Ishikawa (cell line): Measurements from ENCODE around the gene WDR82.

Experiments used
- CEBPB ChIP-seq: IDR thresholded peaks from 2 replicates; pipeline ENCODE4 v1.6.1; 2012
- CREB1 ChIP-seq: IDR thresholded peaks from 2 replicates; pipeline ENCODE4 v1.6.1; 2012; ENCODE audit warnings: low read depth
- EGR1 ChIP-seq: IDR thresholded peaks from 2 replicates; pipeline ENCODE4 v1.6.1; 2012
- EP300 ChIP-seq: IDR thresholded peaks from 2 replicates; pipeline ENCODE4 v1.6.1; 2012; ENCODE audit warnings: borderline replicate concordance
- FOXM1 ChIP-seq: IDR thresholded peaks from 2 replicates; pipeline ENCODE4 v1.6.1; 2012; ENCODE audit warnings: low read depth, borderline replicate concordance
- MAX ChIP-seq: IDR thresholded peaks from 2 replicates; pipeline ENCODE4 v1.6.1; 2012
- NFIC ChIP-seq: IDR thresholded peaks from 2 replicates; pipeline ENCODE4 v1.6.1; 2012
- RAD21 ChIP-seq: IDR thresholded peaks from 2 replicates; pipeline ENCODE4 v1.6.1; 2012; ENCODE audit warnings: low read depth
- REST ChIP-seq: IDR thresholded peaks from 2 replicates; pipeline ENCODE4 v1.6.1; 2012; ENCODE audit warnings: low read depth, mild to moderate bottlenecking
- TAF1 ChIP-seq: IDR thresholded peaks from 2 replicates; pipeline ENCODE4 v1.6.1; 2012; ENCODE audit warnings: low read depth, mild to moderate bottlenecking
- TCF12 ChIP-seq: IDR thresholded peaks from 2 replicates; pipeline ENCODE4 v1.6.1; 2012; ENCODE audit warnings: low read depth
- TEAD4 ChIP-seq: IDR thresholded peaks from 2 replicates; pipeline ENCODE4 v1.6.1; 2012
- USF1 ChIP-seq: IDR thresholded peaks from 2 replicates; pipeline ENCODE4 v1.6.1; 2012
- YY1 ChIP-seq: IDR thresholded peaks from 2 replicates; pipeline ENCODE4 v1.6.1; 2012; ENCODE audit warnings: low read depth
- ZBTB7A ChIP-seq: IDR thresholded peaks from 2 replicates; pipeline ENCODE4 v1.6.1; 2012; ENCODE audit warnings: low read depth

Gene WDR82

GRCh38 chr3:52298149-52299098 is 20.0 kb upstream of the WDR82 start:
- TF ChIP-seq FOXM1, result no peak
- TF ChIP-seq TAF1, result no peak
- TF ChIP-seq YY1, result no peak
- TF ChIP-seq REST, result no peak
- TF ChIP-seq NFIC, result no peak
- TF ChIP-seq CEBPB, result no peak
- no peak for TF ChIP-seq MAX
- no peak for TF ChIP-seq ZBTB7A
- TF ChIP-seq EGR1, result no peak
- no peak for TF ChIP-seq USF1
- no peak for TF ChIP-seq RAD21
- no peak for TF ChIP-seq TCF12

- TF ChIP-seq TEAD4 (no peak), REST (no peak), TAF1 (no peak), YY1 (no peak), CREB1 (no peak), EGR1 (no peak), CEBPB (no peak), ZBTB7A (no peak), NFIC (no peak), USF1 (no peak), EP300 (no peak)
These were observed 19.0 kb upstream of the WDR82 start for GRCh38 chr3:52297242-52298148.

- TF ChIP-seq TAF1 (no peak), CREB1 (no peak), RAD21 (no peak), ZBTB7A (no peak), YY1 (no peak), USF1 (no peak), CEBPB (no peak), TCF12 (no peak), MAX (no peak), NFIC (no peak)
These were observed 17.3 kb upstream of the WDR82 start for GRCh38 chr3:52295671-52296208.

GRCh38 chr3:52294320-52295150 is 16.1 kb upstream of the WDR82 start:
- TF ChIP-seq TCF12, result no peak
- TF ChIP-seq NFIC, result no peak
- no peak for TF ChIP-seq RAD21
- no peak for TF ChIP-seq ZBTB7A
